GM18951 (cell line): ENCODE results near the gene RELN.
"Not testable (repeated sequence)": the region's sequence is repeated elsewhere in the genome, so short reads cannot be mapped to it uniquely, and the experiment has no call there.

Source experiments
- POLR2A ChIP-seq: IDR thresholded peaks from 4 replicates; pipeline ENCODE4 v1.6.1; 2011; ENCODE audit warnings: mild to moderate bottlenecking; ENCODE audit not compliant: insufficient read length, insufficient read depth; ENCODE audit errors: extremely low read depth
- in situ Hi-C: fragments of 300-500 bp; cut with MboI; formaldehyde crosslinking; loops from one replicate; pipeline ENCODE4 v1.12.0; 2022; ENCODE audit warnings: low sequenced_read_pairs, mixed read lengths, inconsistent platforms; ENCODE audit not compliant: unreplicated experiment

The RELN gene

DNA sequence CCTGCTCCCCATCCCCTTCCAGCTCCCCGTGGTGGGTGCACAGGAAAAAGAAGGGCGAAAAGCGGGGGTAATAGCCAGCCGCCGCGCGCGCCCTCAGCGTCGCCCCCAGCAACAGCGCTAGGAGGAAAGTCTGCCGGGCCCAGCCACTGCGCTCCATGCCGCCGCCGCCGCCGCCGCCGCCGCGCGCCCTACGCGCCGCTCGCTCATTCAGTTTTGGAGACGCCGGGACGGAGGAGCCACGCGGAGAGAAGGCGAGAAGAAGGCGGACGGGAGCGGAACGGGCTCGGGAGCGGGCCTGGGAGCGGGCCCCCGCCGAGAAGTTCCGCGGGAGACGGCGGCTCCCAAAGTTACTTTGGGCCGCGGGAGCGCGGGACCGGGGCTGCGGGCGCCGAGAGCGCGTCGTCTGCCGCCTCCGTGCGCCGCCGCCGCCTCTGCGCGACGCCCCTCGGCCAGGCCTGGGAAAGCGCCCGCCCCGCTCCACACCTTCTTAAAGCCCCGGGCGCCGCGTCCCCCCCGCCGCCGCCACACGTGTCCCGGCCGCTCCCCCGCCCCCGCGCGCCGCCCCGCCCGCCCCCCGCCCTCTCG lies at the start of gene RELN:
Gene RELN, minus strand, starts transcription at position 459 of the 585 bp plus-strand sequence. Its CDS starts 302 bp downstream, at position 157.
- no peak for TF ChIP-seq POLR2A
- in situ Hi-C loops: no loop called here

DNA sequence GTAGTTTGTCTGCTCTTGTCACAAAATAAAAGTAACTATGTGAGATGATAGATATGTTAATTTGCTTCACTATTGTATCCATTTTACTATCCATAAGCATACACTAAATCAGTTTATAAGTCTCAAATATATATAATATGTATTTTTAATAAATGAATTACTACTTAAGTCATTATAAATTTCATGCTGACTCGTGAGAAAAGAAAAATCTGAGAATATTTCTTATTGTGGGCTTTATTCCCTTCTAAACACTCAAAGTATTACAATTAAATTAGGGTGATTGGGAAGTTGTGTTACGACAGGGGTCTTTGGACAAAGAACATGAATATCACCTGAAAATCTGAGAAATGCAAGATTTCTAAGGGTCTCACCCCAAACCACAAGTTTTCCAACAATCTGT lies 48.7 kb upstream of the RELN start:
- TF ChIP-seq POLR2A: no peak
- in situ Hi-C loops: no loop called here

DNA sequence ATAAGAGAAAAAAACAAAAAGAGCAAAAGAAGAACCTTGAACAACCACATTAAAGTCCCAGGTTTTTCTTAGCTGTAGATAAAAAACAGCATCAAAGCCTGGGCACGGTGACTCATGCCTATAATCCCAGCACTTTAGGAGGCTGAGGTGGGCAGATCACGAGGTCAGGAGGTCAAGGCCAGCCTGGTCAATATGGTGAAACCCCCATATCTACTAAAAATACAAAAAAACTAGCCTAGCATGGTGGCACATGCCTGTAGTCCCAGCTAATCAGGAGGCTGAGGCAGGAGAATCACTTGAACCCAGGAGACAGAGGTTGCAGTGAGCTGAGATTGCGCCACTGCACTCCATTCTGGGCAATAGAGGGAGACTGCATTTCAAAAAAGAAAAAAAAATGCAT lies 47.4 kb upstream of the RELN start:
- in situ Hi-C loops: not testable (repeated sequence)

DNA sequence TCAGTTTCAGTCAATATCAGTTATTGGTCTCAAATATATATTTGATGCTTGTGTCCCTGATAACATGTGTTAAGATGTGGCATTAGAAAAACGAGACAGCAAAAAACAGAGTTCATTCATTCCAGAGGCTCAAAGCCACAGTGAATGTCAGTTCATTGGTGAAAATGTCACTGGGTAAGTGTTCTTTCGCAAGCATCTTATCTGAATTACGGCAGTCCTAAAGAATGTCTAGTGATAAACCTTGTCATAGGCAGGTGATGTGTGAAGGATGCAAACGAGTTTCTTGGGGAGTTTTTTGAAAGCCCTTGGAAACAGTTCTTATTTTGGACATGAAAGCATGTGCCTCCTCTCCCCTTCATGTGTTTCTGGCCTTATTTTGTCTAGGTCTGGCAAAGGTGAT lies 45.9 kb upstream of the RELN start:
- in situ Hi-C loops: no loop called here
- no peak for TF ChIP-seq POLR2A

DNA sequence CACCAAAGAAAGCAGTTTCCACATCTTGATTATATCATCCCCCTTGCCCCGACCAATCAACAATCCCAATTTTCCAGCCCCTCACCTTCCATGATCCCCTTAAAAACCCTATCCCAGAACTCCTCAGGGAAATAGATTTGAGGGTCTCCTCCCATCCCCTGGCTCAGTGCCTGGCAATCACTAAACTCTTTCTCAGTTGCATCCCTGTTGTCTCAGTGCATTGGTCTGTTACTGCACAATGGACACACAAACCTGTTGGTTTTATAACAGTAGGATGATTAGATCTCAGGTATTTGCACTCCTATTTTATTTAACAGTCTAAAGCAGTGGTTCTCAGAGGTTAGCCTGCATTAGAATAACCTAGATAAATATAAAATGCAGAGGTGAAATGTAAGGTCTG lies 45.2 kb upstream of the RELN start:
- in situ Hi-C loops: no loop called here

DNA sequence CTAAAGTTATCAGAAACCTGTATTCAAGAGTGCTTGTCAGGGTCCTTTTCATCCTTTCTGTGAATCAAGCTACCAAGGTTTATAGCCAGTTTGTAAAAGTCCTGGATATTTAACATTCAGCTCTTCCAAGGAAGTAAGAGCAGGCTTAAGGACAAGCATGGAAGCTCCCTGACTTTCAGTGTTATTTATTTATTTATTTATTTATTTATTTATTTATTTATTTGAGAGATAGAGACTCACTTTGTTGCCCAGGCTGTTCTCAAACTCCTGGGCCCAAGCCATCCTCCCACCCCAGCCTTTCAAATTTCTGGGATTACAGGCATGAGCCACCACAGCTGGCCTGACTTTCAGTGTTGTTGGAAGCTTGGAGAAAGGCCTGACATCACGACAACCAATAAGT lies 44.4 kb upstream of the RELN start:
- in situ Hi-C loops: no loop called here
- TF ChIP-seq POLR2A: no peak

More for the DNA sequence above, 45.2 kb upstream of the RELN start:
- no peak for TF ChIP-seq POLR2A

DNA sequence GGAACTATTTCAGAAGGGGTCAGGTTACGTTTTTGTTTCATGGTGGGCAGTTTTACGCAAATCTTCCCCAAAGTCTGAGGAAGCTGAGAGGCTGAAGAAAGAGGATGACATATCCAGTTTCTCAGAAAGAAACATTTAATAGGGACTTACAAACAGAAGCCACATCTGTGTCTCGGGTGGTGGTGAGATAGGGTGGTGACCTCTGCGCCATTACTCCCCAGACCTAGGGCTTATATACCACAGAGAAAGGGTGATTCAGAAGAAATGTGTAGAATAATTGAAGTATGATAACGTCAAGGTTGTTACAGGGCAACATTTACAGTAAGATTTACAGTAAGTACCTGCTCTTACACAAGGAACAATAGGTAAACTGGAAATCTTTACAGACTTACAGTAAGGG lies 43.0 kb upstream of the RELN start:
- in situ Hi-C loops: no loop called here
- no peak for TF ChIP-seq POLR2A

DNA sequence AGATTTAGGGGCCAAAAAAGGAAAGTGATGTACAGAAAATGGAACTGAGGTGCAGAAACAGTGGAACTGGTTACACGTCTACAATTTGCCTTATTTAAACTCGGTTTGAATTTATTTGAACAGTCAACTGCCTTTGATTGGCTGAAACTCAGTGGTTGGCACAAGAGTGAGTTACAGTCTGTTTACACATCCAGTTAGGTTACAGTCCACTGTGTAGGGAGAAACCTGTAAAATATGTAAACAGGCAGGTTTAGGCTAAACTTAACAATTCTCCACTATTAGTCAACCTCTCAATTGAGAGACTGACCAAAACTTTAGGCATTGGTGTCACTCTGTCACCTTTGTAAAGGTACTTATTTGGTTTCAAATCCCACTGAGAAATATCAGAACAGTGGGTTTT lies 40.3 kb upstream of the RELN start:
- TF ChIP-seq POLR2A: no peak
- in situ Hi-C loops: no loop called here

DNA sequence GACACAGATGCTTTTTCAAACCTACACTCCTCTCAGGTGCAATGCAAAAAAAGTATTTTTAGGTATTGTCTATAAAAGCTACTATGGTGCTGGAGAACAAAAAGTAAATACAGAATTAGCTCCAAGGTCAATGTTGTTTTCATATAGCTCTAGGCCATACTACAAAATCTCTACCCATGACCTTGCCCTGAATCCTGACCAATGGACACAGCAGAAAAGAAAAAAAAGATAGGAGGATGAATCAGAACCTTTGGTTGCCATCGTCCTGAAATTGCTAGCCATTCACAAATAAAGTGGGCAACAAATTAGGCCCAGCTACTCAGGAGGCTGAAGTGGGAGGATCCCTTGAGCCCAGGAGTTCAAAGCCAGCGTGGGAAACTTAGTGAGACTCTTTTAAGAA lies 35.2 kb upstream of the RELN start:
- in situ Hi-C loops: no loop called here
- no peak for TF ChIP-seq POLR2A

DNA sequence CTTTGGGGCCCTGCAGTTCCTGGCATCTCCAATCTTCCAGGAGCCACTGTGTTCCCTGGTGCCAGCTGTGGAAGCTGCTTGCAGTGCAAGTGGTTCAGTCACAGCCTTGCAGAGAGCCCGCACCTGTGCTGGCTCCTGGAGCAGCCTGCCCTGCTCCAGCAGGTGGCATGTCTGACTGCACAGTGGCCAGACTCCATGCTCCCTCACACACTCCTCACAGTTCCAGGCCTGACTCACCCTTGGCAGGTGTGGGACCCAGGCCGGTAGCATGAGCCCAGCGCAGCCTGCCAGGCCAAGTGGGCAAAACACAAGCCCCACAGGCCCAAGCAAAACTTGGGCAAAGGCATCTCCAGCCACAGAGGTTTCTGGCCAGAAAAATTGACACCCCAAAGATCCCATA lies 33.6 kb upstream of the RELN start:
- in situ Hi-C loops: no loop called here

DNA sequence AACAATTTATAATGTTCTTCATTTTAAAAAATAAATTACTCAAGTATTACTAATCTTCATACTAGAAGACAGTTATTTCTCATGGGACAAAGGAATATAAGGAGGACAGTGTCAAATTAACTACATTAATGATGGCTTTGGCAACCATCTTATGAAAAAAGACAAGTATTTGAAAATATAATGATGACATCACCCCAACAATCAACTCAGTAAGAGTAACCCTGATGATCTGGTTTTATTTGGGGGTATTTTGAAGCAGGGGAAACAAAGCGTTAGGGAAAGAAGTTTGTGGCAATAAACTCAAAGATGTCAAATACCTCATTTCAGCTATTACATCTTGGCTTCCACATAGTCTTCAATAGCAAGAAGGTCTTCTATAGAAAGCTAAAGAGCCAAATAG lies 29.0 kb upstream of the RELN start:
- no peak for TF ChIP-seq POLR2A
- in situ Hi-C loops: no loop called here

More for the DNA sequence above, 33.6 kb upstream of the RELN start:
- no peak for TF ChIP-seq POLR2A

DNA sequence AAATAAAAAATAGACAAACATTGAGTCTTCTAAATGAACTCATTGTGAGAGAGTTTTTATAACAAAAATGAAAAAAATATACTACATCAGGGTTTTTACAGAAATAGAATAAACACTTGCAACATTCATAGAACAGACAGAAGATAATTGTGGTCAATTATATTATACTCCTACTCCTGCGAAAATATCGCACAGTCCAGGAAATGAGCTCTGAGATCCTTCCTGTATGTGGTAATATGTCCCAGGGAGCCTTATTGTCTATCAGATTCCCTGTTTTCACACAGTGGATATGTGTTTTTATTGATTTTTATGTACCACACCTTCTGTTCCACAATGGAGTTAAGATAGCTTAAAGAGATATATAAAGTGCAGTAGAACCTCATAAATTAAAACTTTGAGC lies 27.5 kb upstream of the RELN start:
- in situ Hi-C loops: no loop called here
- TF ChIP-seq POLR2A: no peak

DNA sequence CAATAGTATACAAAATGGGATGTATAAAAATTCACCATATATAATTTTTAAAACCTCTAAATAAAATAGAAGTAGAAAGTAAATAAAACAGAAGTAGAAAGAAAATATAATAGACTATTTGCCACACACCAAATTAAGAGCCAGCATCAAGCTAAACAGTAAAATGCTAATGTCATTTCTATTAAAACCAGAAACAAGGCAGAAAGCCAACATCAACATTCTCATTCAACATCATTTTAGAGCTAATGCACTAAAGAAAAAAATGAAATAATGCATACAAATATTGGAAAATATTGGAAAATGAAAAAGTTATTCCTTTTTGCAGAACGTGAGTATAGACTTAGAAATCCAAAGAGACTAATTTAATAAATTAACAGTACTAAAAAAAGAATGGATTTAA lies 23.4 kb upstream of the RELN start:
- in situ Hi-C loops: no loop called here
- TF ChIP-seq POLR2A: no peak

DNA sequence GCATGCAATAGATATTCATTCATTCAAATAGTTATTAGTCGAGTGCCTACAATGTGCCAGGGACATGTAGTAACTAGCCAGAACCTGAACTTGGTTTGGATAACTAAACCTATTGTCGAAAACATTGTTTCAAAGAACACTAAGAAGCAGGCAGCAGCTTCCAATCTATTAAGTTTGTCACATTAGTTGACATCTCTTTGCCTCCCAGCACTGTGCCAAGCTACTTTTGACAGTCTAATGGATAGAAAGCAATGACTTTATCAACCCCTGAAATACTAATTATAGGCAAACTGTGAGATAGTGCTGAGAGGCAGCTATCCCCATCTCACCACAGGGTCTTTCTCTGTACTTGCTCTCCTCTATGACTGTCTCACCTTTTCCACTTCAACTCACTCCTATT lies 22.4 kb upstream of the RELN start:
- in situ Hi-C loops: no loop called here
- no peak for TF ChIP-seq POLR2A
